HG02571 (cell line): ENCODE results near the gene KBTBD13.
"Not testable (repeated sequence)": the region's sequence is repeated elsewhere in the genome, so short reads cannot be mapped to it uniquely, and the experiment has no call there.

Source experiments
- ATAC-seq: cut with Tn5 transposase; IDR thresholded peaks from one replicate; pipeline ENCODE4 v1.9.1; 2021; ENCODE audit warnings: mild to moderate bottlenecking, moderate library complexity; ENCODE audit not compliant: unreplicated experiment

KBTBD13 gene

DNA sequence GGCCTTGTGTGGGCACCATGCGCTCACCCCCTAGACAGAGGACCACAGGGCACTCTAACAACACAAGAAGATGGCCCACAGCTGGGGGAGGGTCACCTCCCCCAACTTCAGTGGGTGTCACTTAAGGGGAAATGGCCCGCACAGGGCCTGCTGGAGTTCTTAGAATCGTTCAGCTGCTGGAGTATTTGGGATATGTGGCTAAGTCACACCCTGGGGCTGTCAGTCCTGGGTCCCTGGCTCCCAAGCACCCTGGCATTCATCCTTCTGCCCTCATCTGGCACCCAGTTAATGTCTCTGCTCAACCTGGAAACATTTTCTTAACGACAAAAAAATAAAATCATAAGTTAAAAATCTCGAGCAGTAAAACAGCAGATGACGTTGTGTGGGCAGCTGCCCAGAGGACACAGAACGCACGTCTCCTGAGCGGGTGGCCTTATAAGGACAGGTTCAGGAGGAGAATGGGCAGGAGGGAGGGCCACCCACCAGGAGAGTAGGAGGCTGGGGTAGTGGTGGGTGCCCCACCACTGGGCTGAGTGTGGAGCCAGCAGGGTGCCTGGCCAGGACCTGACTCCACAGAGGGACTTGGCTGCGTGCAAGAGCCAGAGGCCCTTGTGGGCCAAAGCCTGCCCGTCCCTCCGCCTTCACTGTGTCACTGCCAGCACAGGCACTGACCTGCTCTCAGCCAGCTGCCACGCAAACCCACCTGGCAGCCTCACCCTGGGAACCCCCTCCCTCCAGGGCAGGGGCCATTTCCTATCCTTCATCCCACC, 11.5 kb downstream of the KBTBD13 start:
- ATAC-seq: no peak

DNA sequence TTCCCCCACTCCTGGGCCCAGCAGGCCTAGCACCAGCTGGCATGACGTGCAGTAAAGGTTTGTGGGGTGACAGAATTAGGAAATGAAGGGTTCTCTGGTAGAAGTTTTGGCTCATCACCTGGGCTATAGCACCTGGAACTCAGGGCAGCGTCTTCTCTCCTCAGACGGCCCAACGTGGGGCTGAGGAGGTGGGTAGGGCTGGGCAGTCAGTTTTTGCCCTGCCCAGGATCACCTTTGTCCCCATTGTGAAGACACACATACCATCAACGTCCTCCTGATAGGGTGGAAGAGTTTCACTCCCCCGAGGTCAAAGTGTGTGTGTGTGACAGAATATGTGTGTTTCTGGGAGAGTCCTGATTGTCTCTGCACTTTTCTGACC, 12.1 kb downstream of the KBTBD13 start:
- ATAC-seq: no peak

DNA sequence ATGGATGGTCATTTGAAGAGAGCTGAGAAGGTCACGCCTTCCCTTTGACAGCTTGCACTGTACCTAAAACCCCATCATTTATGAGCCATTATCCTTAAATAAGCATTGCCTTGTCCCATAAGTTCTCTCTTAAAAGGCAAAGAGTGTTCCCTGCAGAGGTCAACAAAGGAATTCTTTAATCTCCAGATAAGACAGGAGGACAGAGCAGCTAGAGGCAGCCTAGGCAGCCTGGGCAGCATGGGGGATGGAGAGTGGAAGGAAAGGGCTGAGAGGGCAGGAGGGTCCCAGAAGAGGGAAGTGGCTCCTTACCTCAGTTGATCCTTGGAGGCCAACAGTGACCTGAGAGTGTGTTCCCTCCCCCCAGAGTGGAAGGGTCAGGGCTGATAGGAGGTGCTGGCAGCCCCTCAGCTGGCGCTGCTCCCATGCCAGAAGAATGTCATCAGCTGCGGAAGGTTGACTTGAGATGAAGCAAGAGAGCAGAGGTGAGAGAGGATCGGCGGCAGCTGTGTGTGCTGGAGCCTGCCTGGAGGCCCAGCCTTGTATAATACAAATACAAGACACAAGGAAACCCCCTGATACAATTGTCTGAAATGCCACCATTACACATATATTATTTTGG, 12.8 kb downstream of the KBTBD13 start:
- no peak for ATAC-seq

DNA sequence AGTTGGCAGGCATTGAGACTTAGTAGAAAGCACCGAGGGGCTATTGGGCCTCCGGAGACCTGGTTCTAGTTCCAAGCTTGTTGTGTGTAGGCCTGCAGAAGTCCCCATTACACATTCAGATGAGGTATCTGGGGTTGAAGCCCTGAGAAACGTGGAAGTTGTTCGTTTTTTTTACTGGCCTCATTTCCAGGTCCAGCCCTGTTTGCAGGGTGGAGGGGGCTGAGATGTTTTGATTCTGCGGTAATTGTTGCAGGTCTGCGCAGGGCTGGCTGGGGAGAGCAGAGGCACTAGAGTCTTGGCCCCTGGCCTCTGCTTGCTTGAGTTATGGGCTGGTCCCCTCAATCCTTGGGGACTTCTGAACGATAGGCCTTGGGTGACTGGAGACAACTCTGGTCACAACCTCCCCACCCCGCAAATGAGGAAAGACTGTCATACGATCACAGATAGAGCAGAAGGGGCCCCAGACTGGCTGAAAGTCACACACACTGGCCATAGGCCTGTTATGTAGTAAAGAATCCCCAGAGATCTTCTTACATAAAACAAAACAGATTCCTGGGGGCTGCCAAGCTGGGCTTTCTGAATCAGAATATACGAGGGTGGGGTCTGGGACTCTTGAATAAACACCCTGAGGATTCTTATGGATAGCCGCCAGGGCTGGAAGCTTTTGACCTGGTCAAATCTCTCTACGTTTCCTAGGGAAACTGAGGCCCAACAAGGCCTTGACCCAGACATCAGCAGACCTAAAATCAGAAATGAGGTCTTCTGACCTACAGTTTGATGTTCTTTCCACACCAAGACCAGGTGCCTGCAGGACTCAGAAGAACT, 15.6 kb downstream of the KBTBD13 start:
- no peak for ATAC-seq

DNA sequence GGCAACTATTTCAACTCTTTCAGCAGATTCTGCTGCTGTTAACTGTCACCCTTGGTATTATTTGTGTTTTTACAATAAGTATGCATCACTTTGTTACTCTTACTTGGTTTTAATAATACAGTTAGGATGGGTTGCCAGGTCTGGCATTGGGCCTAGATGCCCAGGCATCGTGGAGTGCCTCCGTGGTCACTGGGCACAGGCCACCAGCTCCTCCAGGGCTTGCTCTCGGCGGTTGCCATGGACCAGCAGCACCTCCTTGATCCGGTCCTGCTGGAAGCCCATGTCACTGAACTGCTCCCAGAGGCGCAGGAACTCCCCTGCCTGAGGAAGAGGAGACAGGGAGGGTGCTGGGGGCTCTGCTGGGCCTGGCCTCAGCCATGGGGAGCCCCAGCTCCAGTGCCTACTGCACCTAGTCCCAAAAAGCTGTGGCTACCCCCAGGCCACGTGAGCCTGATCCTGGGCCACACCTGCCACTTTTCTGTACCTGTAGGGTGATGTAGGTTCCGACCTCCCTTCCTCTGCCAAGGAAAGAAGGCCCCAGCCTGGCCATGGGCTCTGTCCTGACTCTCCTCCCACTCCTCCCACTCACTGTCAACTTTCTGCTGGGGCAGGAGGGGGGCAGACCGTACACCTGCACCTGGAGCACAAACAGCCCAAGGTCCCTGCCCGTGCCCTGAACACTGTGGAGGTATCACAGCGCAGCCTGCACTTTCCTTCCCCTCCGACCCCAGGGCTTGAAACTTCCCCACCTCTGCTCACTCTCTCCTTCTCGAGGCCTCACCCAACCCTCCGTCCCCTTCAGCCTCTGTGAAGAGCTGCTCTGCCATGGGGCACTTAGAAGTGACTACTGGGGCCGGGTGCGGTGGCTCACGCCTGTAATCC, 16.6 kb downstream of the KBTBD13 start:
- no peak for ATAC-seq

DNA sequence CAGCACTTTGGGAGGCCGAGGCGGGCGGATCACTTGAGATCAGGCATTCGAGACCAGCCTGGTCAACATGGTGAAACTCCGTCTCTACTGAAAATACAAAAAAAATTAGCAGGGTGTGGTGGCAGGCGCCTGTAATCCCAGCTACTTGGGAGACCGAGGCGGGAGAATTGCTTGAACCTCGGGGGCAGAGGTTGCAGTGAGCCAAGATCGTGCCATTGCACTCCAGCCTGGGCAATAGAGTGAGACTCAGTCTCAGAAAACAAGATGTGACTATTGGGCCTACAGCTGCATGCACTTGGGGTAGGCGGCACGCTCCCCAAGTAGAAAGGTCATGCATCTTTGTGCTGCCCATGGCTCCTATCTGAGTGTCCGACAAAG, 17.2 kb downstream of the KBTBD13 start:
- ATAC-seq: not testable (repeated sequence)

DNA sequence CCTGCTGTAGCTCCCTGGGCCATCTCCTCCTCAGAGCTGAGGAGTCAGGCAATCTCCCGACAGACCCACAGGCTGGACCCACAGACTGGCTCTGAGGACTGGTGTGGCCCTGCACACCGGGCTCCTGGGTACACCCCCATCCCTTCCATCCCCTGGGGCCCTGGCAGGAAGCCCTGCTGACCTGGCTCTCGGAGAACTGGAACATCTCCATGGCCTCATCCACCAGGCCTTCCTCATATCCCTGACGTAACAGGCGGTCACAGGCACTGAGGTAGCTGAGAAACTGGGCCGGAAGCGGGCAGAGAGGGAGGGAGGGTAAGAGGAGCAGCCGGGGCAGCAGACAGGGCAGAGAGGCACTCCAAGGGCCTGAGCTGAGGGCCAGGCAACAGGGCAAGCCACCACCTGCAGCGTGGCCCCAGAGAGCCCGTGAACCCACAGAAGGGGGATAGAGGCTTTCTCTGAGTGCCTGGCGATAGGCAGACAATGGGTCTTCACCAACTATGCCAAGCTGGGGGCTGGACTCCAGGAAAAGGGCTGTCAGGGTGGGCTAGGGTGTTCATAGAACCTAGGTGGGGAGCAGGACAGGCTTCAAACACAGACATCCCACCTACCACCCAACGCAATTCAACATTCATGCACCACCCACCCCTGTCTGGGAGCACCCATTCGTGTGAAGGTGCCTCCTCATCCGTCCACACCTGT, 17.9 kb downstream of the KBTBD13 start:
- no peak for ATAC-seq

DNA sequence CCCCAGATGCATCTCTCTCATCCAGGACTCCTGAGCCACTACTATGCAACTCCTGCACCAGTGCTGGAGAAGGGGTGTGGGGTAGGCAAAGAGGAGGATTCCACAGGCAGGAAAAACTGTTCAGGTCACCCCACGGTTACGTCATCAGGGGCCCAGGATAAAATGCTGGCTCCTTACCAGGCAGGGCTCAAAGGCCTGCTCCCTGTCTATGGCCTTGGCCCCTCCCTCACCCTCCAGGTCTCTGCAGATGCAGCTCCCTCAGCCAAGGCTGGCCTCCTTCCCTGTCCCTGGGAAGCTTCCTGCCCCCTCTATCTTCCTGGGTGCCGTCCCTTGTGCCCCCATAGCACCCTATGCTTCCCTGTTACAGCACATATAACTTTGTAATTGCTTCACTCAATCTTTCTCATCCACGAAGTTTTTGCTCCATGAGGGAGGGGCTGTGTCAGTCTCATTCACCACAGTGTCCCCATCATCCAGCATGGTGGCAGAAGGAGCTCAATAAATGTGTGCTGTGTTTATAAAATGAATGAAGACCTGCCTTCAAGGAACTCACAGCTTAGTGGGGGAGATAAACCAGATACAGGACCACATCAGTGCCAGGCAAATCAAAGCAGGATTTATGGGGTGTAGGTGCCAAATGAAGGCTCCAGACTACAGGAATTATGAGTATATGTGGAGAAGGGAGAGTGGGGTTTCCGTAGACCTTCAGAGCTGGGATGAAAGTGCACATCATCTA, 18.6 kb downstream of the KBTBD13 start:
- ATAC-seq: no peak

DNA sequence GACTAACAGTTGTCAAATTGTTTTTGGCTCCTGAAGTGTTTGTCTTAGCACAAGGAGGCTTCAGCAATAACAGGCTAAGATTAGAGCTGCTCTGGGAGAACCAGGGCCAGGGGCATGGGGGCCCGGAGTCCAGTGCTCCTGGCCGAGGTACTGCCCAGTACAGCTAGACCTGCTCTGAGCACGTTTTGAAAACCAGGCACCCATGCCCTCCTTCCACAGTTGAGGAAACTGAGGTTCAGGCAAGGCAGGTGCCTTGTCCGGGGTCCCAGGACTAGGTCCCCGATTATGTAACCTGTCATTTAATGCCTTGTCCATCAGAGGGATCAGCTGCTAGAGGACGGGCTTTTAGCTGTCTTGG, 19.2 kb downstream of the KBTBD13 start:
- no peak for ATAC-seq

DNA sequence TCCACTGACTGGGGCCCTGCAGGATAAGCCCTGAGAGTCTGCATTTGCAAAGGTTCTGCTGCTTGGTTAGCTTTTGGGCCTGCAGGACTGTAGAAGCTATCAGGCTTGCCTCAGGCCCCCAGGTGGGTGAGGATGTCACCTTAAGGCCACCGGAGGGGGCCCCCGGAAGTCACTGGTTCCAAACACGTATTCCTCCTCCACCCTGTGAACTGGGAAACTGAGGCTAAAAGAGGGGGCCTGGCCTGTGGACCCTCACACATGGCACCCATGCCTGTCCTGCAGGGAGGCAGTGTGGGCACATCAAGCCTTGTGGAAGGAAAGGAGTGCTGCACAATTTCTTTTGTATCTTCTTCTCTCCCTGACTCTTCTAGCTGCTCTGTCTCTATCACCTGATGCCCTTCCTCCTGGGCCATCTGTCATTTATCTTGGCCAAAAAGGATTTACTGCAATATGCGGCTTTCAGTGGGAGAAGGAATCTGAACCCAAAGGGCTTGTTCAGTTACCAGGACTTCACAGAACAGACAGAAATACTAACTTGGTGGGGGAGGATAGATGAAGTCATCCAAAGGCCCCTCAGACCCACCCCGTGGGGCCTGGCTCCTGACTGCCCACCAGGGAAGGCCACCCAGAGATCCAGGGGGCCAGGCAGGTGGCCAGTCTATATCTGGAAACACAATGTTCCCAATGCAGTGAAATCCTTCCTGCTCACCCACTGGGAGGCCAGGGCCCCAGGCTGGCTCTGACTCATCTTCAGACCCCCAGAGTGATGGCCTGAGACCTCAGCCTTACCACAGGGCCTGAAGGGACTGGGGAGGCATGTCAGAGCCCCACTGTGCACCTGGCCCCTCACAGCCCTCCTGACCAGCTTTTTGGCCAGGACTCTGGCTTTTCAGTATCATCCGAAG, 20.2 kb downstream of the KBTBD13 start:
- no peak for ATAC-seq

DNA sequence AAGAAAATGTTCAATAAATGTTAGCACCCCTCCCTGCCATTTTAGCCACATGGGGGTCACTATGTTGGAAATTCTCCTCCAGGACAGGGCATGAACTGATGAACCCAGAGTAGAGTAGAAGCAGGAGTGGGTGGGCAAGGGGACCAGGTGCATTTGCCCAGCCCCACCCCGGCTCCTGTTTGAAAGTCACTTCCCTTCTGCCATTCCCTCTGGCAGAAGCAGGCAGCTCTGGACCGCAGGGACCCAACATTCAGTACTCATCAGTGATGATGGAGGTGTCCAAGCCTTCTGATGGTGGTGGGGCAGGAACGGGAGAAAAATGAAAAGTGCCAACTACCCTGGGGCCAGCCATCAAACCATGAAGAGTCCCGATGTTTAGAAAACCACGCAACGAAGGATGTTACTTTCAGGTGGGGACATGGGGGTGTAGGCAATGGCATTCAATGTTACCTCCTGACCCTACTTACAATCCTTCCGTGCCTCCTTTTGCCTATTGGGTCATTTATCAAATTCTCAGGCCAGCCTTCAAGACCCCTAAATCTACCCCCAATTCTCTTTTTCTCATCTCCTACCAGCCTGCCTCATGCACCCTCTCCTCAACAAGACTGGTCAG, 21.2 kb downstream of the KBTBD13 start:
- no peak for ATAC-seq

DNA sequence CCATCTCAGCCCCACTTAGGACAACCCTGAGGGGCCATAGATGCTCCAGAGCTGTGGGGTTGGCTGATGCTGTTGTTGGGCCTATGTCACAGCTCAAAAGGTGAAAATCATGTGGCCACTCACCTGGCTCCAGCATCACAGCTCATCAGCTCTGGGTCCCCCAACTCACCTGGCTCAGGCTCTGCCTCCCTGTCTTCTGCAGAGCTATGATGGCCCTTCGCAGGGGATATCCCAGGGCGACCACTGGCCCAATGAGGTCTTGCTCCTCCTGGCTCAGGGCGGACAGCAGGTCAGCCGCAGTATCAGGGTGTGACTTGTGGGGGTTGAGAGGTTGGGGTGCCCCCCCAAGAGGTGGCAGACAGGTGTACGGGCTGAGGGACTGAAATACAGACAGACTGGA, 22.8 kb downstream of the KBTBD13 start:
- no peak for ATAC-seq

DNA sequence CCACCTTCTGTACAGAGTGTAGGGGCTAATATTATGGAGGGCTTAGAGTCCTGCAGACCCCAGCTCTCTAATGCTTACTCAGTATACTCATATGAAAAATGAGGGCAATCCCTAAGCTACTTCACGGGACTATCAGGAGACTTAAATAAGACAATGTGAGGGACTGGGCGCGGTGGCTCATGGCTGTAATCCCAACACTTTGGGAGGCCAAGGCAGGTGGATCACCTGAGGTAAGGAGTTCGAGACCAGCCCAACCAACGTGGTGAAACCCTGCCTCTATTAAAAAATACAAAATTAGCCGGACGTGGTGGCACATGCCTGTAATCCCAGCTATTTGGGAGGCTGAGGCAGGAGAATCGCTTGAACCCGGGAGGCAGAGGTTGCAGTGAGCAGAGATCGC, 23.3 kb downstream of the KBTBD13 start:
- not testable (repeated sequence) for ATAC-seq

DNA sequence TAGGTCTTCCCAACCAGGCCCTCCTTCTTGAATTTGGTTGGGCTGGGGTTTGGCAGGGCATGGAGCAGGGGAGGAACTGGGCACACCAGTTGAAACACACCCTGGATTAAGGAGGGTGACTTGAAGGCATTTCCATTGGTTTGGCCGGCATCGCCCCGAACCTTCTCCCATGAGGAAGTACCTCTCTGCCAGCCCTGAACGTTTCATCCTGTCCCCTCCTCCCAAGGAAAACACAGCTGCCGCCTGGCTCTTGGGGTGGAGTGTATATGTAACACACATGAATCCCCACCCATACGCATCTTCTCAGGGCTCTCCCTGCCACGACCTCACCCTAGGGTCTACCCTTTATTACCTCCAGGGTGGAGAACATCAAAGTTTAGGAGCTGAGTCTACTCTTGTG, 23.9 kb downstream of the KBTBD13 start:
- no peak for ATAC-seq

DNA sequence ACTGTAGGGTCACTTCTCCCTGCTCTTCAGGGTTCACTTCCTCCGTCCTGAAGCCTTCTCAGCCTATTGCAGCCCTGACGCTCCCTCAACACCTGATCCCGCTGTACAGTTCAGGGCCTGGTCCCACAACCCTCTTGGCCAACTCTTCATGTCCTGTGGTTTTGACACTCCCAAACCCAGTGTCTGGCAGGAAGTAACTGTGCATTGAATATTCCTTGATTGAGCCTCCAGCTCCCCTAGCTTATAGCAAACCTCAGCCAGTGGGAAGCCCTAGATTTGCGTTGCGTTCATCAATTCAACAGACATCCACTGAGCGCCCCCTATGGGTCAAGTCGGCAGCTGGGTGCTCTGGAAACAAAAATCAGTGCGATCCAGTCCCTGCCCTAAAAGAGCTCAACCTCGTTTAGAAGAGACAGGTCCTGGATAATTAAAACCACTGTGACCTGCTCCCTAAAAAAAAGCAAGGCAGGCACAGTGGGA, 24.9 kb downstream of the KBTBD13 start:
- ATAC-seq: no peak

DNA sequence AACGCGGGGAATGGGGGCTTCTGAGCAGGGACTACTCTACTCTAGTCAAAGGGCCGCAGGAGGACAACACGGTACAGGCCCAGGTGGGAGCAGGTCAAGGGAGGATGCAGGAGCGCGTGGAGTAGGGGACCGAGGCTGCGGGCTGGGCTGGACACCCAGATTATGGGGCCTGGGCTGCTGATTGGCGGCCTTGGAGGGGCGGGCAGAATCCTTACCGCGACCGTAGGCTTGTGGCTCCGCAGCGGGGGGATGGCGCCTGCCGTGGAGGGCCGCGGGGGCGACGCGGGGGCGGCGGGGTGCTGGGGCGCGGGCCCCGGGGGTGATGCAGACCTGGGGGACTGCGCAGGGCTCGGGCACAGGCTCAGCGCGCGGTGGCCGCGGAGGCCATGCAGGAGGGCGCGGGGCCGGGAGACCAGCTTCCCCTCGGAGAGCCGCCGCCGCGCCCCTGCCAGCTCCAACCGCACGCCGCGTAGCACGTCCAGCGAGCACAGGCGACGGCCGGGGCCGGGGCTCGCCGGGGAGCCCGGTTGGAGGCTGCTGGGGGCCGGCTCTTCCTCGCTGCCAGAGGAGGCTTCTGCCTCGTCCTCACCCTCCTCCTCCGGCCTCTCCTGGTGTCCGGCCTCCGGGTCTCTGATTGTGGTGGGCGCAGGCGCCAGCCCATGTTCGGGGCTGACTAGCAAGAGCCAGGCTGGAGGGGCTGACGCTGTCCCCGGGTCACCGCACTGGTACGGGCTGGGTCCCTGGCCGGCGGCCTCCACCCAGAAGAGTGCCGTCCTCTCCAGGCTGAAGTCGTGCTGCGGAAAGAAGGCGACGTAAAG, 25.6 kb downstream of the KBTBD13 start:
- ATAC-seq: no peak

DNA sequence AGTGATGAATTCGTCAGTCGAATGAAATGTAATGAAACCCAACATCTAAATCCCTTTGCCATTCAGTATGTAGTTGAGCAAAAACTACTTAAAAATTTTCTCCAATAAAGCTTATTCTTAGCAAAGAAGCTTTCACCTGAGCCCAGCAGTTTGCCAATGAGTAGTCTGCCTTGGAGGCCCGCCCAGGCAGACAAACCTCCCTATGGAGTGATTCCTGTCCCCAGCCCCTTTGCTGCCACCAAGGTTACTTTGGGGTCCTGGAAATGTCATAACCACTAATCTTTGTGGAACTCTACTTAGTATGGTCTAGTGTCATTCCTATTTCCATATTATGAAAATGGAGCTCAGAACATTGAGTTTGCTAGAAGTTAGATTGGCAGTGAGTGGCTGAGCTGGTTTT, 26.4 kb downstream of the KBTBD13 start:
- no peak for ATAC-seq
